Neural progenitor cell (in vitro differentiated cells): ENCODE measurements around the gene PAFAH1B1.

Experiments
- EZH2 ChIP-seq: fragments of 200-600 bp; sonication (generic); IDR thresholded peaks from 2 replicates; pipeline ENCODE4 v1.6.1; 2017; ENCODE audit warnings: antibody characterized with exemption, mild to moderate bottlenecking, moderate library complexity
- TF ChIP-seq, protein P1 (sequence below): fragments of 200-600 bp; sonication (generic); IDR thresholded peaks from 2 replicates; pipeline ENCODE4 v1.5.1; 2017; ENCODE audit warnings: antibody characterized with exemption, mild to moderate bottlenecking

GRCh38 chr17:2621241-2621640 lies 27.8 kb downstream of the PAFAH1B1 start:
- no peak for TF ChIP-seq EZH2
- TF ChIP-seq, protein P1, sequence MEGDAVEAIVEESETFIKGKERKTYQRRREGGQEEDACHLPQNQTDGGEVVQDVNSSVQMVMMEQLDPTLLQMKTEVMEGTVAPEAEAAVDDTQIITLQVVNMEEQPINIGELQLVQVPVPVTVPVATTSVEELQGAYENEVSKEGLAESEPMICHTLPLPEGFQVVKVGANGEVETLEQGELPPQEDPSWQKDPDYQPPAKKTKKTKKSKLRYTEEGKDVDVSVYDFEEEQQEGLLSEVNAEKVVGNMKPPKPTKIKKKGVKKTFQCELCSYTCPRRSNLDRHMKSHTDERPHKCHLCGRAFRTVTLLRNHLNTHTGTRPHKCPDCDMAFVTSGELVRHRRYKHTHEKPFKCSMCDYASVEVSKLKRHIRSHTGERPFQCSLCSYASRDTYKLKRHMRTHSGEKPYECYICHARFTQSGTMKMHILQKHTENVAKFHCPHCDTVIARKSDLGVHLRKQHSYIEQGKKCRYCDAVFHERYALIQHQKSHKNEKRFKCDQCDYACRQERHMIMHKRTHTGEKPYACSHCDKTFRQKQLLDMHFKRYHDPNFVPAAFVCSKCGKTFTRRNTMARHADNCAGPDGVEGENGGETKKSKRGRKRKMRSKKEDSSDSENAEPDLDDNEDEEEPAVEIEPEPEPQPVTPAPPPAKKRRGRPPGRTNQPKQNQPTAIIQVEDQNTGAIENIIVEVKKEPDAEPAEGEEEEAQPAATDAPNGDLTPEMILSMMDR = no peak
